Measurements from ENCODE around the gene CYP26A1.

CYP26A1 gene, protein sequence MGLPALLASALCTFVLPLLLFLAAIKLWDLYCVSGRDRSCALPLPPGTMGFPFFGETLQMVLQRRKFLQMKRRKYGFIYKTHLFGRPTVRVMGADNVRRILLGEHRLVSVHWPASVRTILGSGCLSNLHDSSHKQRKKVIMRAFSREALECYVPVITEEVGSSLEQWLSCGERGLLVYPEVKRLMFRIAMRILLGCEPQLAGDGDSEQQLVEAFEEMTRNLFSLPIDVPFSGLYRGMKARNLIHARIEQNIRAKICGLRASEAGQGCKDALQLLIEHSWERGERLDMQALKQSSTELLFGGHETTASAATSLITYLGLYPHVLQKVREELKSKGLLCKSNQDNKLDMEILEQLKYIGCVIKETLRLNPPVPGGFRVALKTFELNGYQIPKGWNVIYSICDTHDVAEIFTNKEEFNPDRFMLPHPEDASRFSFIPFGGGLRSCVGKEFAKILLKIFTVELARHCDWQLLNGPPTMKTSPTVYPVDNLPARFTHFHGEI

DNA sequence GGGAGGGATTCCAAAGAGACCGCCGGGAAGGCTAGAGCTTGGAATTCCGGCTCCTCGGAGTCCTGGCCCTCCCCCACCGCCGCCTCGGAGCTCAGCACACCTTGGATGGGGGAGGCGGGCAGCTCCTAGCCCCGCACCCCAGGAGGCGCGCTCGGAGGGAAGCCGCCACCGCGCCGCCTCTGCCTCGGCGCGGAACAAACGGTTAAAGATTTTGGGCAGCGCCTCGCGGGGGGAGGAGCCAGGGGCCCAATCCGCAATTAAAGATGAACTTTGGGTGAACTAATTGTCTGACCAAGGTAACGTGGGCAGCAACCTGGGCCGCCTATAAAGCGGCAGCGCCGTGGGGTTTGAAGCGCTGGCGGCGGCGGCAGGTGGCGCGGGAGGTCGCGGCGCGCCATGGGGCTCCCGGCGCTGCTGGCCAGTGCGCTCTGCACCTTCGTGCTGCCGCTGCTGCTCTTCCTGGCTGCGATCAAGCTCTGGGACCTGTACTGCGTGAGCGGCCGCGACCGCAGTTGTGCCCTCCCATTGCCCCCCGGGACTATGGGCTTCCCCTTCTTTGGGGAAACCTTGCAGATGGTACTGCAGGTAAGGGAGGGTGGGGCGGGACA lies at the start of gene CYP26A1:
Gene CYP26A1, plus strand, starts transcription at position 355 of the 608 bp plus-strand sequence. Its CDS starts 42 bp downstream, at position 397.
- DNase-seq: no peak

DNA sequence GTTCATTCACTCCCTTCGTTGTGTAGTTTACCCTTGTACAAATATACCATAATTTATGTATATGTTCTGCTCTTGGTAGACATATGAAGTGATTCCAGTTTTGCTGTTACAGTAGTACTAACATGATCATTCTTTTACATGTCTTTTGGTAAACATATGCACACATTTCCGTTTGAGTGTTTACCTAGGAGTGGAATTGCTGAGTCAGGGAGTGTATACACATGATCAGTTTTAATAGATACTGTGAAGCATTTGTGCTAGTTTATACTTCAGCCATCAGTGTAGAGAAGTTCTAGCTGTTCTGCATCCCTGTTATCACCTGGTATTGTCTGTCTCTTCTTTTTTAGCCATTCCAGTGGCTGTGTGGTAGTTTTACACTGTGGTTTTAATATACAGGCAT lies 47.6 kb upstream of the CYP26A1 start:
- no peak for DNase-seq

DNA sequence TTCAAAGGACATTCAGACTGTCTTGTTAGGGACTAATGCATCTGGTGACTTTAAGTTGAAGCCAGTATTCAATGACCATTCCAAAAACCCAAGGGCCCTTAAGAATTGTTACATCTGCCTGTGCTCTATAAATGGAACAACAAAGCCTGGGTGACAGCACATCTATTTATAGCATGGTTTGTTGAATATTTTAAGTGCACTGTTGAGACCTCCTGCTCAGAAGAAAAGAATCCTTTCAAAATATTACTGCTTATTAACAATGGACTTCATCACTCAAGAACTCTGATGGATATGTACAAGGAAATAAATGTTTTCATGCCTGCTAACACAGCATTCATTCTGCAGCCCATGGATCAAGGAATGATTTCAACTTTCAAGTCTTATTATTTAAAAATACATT lies 46.2 kb upstream of the CYP26A1 start:
- DNase-seq: no peak

DNA sequence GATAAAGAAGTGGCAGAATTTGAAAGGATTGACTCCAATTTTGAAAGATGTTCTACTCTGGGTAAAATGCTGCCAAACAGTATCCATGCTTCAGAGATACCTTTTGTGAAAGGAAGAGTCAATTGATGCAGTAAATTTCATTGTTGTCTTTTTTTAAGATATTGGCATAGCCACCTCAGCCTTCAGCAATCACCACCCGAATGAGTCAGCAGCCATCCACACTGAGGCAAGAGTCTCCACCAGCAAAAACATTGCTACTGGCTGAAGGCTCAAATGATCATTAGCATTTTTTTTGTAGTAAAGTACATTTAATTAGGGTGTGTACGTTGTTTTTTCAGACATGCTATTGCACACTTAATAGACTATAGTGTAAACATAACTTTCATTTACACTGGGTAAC lies 44.8 kb upstream of the CYP26A1 start:
- DNase-seq: no peak

DNA sequence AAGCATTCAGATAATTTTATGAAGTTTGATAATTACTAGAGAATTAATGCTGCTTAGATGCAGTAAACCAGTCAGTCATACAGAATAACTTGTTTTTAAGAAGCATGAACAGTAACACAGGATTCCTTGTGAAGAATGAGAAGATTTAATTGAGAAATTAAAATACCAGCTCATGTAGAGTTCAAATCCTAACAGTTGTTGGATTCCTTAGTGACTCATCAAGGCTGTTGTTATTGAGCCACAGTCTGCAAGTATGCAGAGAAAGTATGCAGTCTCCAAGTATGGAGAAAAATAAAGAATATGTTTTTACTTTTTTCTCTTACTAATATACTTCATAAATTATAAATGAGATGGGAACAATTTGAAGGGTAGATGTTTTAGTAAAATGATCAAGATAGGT lies 43.3 kb upstream of the CYP26A1 start:
- DNase-seq: no peak

DNA sequence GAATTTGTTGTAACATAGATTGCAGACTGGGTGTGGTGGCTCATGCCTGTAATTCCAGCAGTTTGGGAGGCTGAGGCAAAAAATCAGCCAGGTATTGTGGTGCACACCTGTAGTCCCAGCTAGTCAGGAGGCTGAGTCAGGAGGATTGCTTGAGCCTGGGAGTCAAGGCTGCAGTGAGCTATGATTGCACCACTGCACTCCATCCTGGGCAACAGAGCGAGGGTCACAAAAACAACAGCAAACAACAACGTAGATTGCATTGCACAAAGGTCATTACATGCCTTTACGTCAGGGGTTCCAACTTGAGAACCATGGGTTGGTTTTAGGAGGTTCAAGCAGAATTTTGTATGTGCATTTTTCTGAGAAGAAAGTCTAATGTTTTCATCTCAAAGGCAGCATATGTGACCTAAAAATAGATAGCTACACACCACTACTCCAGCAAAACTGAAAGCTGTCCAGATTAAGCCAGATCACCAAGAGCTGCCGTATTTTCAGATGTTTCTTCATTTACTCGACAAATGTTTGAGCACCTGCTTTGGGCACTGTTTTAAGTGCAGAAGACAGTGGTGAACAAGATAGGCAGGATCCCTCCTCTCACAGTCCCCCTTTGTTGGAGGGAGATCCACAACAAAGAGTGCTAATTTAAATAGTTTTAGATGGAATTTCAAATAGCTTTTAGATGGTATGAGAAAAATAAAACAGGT lies 41.4 kb upstream of the CYP26A1 start:
- DNase-seq: no peak

DNA sequence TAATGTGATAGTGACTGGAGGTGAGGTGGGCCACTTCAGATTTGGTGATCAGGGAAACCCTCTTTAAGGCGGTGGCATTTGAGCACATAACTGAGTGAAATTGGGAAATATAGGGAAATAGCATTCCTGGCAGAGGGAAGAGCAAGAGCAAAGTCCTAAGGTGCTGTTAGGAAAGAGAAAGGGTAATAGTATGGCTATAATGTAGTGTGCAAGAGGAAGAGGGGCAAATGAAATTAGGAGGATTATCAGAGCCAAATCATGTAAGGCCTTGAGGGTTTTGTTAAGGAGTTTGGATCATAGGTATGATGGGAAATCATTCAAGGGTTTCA lies 40.9 kb upstream of the CYP26A1 start:
- no peak for DNase-seq

DNA sequence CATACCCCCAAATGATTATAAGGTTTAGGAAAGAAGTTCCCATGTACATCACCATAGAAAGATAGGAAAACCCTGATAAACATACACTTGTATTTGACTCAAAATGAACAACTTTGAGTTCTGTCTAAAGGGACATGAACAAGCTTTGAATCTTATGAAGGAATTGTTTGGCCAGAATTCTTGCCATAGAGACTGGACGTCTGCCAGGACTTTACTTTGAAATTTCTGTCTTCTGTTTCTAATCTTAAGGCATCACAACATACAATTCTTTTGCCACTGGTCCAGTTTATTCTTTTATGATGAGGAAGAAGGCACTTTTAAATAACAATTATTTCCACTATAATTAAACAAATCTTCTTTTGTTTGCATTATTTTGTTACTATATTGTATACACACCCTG lies 39.3 kb upstream of the CYP26A1 start:
- no peak for DNase-seq

DNA sequence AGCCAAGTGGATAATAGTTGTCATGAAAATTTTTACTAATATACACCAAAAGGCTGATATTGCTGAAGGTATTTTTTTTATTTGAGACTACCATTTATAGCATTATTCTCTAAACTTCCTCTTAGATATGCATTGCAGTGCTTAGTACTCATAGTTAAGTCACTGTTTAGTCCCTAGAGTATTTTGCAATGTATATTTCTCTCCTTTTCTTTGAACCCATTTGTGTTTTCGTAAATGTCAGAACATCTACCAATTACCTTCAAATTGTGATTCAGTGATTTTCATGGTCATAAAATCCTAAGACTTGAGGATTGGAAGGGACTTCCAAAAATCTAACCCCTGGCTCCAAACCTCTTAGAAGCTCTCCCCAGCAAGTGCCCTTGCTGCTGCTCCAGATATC lies 34.6 kb upstream of the CYP26A1 start:
- no peak for DNase-seq

DNA sequence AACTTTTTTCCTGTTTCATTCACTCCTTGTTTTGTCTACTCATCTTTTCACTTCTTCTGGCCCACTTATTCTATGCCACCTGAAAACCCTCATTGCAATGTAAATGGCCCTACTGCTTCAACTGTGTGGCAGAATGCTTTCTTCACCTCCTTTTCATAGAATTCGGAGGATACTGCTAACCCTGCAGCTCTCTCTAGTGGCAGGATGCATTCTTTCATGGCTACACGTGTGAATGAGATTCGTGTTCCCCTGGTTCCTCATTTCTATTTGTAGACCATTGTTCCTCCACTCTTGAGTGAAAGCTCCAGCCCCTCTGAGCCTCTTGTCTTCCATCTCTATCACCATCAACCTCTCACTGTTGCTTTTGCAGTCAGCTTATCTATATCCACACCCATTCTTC lies 34.0 kb upstream of the CYP26A1 start:
- no peak for DNase-seq

DNA sequence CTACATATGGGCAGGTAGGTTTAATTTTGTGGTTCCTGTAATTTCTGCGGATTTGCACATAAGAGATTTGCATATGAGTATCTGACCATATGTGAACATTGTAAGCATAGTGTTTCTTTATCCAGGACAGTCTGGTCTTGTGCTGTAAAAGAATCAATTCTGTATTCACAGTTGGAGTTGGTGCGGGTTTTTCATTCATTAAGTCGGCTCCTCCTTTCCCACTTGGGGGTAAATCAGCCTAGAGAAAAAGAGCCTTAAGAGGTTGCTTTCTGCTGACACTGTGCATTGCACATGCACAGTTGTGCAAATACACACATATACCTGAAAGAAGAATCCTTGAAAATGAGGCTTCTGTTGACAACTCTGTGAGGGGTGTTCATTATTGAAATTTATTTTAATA lies 19.2 kb upstream of the CYP26A1 start:
- no peak for DNase-seq

DNA sequence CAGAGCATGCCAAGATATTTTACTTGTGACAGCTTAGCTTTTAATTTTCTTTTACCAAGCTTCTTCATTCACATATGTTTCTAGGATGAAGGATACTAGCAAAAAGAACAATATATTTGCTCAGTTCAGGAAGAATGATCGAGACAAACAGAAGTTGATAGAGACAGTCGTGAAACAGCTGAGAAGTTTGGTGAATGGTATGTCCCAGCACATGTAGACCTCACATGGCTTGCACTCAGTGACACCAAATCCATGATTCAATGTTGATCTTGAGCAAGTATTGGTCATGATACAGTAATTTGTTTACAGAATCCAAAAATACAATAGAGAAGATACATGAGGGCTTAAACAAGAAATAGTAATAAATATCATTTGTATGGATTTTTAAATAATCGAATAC lies 15.6 kb upstream of the CYP26A1 start:
- no peak for DNase-seq

DNA sequence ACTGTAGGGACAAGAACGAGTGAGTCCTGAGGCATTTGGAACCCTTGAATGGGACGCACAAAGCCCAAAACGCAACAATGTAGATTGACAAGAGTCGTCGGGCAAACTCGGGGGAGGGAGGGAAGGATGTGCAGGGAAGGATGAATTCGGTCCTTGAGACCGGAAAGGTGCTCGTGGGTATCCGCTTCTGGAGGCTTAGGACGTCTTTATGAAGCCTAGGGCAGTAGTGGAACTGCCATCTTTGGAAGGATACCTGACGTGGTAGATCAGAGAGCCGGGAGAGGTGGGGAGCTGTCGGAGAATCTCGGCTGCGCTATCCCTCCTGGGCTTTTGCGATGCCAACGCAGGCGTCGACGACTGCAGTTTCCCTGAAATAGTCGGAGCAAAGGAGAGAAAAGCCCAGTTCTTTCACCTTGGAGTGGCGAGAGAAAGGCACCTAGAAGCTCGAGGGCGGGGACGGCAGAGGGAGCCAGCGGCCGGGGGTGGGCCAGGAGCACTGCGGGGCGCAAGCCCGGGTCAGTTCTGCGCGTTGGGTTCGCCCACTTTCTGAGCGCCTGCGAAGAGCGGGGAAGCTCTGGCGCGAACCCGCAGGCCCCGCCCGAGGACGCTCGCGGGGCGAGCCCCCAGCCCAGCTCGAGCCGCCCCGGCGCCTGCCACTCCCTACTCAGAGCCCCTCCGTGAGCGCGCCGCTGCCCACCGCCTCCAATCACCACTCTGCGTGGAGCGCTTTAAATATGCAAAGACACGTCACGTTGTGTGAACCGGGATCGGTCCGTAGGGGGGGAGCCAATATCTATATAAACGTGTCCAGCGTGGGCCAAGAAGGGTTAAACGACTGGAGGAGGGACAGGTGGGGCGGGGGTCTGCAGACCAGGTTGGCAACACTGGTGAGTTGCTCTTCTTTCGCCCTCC lies 13.5 kb upstream of the CYP26A1 start, which contains the start of gene CYP26C1:
Gene CYP26C1, plus strand, starts transcription at position 824 of the 912 bp plus-strand sequence. CDS start 466 bp downstream, outside the sequence.
- no peak for DNase-seq

DNA sequence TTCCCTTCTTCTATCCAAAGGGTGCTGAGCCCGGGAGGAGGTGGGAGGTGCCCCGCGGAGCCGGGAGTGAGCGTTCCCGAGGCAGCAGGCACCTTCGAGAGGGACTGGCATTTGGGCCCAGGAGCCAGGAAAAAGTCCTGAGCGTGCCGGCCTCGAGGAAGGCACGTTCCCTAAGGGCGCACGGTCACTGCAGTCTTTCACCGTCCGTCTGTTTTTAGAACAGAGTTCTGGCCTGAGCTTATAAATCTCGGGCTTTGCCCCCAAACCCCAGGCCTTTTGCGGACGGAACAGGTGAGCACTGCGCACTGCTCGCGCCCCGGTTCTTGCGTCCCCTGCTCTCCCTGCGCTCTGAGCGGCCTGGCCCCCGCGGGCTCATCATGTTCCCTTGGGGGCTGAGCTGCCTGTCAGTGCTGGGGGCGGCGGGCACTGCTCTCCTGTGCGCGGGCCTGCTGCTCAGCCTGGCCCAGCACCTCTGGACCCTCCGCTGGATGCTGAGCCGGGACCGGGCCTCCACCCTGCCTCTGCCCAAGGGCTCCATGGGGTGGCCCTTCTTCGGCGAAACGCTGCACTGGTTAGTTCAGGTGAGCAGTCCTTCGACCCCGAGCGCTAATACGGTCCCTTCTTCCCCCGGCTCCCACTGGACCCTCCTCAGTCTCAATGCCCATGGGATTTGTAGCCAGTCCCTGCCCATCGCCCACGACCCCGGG lies 12.7 kb upstream of the CYP26A1 start:
- no peak for DNase-seq

DNA sequence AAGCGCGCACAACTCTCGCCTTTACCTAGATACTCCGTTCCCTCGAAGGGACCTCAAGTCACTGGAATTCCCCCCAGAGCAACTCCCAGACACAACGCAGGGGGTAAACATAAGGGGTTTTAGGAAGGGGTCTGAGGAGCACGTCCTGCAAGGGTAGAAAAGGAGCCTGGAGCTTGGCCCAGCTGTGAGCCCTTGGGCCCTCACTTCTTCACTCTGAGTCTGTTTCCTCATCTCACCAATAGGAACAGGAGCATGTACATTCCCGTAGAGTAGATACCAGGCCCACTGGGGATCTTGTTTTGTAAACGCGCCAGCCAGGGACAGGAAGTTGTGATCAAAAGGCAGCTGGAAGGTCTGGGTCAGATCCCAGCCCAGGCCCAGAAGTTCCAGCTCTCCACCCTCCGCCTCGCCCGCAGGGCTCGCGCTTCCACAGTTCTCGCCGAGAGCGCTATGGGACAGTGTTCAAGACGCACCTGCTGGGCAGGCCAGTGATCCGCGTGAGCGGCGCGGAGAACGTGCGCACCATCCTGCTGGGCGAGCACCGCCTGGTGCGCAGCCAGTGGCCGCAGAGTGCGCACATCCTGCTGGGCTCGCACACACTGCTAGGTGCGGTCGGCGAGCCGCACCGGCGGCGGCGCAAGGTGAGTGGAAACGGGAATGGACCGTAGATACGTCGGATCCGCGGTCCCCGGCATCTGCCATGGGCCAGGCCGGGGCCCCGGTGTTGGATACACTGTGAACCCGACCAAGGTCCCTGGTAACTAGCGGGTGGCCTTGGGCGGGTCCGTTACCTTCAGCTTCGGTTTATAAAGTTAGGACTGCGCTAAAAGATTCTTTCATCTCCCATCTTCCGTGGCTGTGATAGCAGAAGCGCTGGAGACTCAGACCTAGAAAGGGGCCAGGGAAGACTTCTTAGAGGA lies 11.8 kb upstream of the CYP26A1 start:
- no peak for DNase-seq

DNA sequence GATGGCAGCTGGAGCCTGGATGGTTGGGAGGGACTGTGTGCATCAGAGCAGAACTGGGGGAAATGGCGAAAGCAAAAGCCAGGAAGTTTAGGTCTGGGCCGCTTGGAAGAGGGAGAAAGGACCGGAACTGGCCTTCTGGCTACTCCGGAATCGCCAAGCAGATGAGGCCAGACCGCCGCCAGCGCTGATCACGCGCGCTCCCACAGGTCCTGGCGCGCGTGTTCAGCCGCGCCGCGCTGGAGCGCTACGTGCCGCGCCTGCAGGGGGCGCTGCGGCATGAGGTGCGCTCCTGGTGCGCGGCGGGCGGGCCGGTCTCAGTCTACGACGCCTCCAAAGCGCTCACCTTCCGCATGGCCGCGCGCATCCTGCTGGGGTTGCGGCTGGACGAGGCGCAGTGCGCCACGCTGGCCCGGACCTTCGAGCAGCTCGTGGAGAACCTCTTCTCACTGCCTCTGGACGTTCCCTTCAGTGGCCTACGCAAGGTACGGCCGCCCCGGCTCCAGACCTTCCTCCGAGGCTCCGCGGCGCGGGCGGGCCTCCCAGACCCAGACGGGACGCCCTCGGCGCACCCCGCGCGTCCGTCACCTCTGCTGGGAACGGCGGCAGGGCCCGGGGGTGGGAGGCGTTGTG lies 11.1 kb upstream of the CYP26A1 start:
- DNase-seq: no peak

DNA sequence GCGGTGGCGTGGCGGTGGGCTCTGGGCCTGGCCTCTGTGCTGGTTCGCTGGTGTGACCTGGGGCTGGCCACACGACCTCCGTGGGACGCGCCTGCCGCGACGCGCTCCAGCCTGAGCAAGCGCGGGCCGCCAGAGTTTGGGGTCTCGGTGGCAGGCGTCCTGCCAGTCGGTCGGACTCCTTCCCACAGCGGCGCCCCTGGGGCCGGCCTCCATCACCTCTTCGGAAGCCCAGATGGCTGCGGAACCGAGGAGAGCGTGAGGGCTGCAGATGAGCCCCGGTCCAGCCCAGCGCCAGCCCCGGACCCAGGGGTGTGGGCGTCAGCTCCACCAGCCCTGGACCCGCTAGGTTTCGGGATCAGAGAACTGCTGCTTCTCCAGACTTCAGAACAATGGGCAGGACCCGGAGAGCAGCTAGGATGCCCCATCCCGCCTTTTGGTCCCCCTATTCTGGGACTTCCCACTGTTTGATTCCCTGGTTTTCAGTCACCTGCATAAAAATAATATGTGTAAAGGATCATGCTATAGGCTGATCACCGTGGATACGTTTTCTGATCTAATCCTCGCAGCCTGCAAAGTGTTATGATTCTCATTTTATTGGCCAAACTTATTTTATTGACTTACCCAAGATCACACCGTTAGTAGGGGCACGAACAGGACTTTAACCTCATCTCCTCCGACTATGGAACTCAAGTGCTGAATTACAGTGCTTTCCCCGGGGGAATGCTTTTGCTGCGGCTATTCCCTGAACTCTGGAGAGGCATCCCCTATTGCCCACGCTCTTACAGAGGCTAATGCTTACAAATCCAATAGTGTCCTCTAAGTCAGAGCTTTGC lies 10.3 kb upstream of the CYP26A1 start:
- no peak for DNase-seq

DNA sequence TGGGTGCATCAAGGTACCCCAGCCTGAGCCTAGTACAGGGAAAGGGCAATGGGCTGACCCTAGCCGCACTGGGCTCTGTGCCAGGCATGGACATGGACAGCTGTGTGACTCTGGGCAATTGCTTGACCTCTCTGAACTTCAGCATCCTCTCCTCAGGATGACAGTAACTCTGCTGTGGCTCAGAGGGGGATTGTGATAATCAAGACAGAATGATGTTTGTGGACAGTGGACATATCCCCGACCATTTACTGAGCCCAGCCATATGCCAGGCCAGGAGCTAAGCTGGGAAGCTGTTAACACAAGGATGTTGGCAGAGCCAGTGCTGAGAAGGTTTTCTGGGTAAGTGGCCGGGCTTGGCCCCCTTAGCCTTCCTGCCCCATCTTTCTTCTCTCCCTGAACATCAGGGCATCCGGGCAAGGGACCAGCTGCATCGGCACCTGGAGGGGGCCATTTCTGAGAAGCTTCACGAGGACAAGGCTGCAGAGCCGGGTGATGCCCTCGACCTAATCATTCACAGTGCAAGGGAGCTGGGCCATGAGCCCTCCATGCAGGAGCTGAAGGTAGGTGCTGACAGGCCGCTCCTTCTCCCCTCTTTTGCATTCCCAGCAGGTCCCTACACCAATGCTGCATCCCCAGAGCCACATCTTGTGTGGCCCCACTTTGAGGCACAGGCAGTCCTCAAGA lies 9.6 kb upstream of the CYP26A1 start:
- no peak for DNase-seq
